Keratinocyte (primary cell): ENCODE measurements around the gene HNRNPH1.

Experiments
- CTCF ChIP-seq, 3 experiments: IDR thresholded peaks in 1 of 3; conservative IDR thresholded peaks in 1 of 3; optimal IDR thresholded peaks in 1 of 3; 2 replicates in 2 of 3; 3 replicates in 1 of 3; pipeline versions ENCODE3 to v1.5.1; 2011; ENCODE audit warnings: low read length in 3 of 3, mild to moderate bottlenecking in 3 of 3, moderate library complexity in 2 of 3, control low read depth in 1 of 3, inconsistent platforms in 1 of 3; ENCODE audit not compliant: insufficient read depth in 2 of 3; ENCODE audit errors: extremely low read depth in 1 of 3
- EZH2 ChIP-seq: IDR thresholded peaks from one replicate; pipeline ENCODE4 v1.6.1; 2012; ENCODE audit warnings: inconsistent platforms, mild to moderate bottlenecking, low read length, moderate library complexity

DNA sequence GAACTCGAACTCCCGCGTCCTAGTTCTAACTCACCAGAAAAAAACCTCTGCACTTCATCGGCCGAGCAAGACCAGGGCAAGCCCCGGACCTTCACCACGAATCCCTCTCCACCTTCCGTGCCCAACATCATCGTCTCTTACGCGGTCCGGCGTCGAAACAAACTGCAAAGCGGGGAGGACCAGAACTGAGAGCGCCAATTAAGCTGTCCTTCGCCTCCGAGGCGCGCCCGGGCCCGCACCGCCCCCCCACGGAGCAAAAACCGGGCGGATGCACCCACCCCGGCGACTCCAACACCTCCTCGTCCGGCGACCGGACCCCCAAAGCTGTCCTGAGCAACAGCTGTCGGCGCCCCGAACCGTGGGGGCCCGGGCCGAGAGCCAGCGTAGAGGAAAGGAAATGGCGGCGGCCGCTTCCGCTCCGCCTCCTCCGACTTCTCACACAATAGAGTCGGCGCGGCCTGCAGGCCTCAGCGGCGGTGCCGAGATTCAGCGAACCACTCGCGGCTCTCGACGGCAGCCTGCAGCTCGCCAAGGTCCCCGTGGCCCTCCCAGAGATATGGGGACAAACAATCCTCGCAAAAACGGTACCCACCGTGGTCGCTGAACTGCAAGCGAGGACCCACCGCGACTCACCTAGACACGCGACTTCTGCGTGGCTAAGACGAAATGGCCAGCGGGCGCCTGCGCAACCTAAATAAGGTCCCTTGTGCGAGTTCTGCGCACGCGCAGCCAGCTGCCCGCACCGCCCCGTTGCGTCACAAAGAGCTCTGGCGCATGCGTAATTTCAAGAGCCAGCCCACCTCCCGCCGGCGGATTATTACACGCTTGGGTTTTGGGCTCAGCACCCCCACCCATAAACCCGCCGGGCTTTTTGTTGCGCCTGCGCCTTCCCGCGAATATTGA, at the start of gene HNRNPH1:
- TF ChIP-seq CTCF (optimal IDR thresholded peaks at IDR 0.05 in 1 of 3, IDR thresholded peaks at IDR 0.05 in 1 of 3, conservative IDR thresholded peaks at IDR 0.05 in 1 of 3; ENCODE audit: extremely low read depth in 1 of 3, insufficient read depth in 2 of 3, low read length in 3 of 3) = peak in 1 of 3 experiments; percentile 1
- no peak for TF ChIP-seq EZH2
